Measurements from ENCODE around the gene ACBD6. TPM values are rescaled to one million over a fixed set of nuclear protein-coding genes. Genes with fewer than 3 reads are reported as not detected.
"Not testable (repeated sequence)": the region's sequence is repeated elsewhere in the genome, so short reads cannot be mapped to it uniquely, and the experiment has no call there.

The ACBD6 gene
- total RNA-seq, 2 donors from 2014 or later = 43.2 to 54.5 TPM

DNA sequence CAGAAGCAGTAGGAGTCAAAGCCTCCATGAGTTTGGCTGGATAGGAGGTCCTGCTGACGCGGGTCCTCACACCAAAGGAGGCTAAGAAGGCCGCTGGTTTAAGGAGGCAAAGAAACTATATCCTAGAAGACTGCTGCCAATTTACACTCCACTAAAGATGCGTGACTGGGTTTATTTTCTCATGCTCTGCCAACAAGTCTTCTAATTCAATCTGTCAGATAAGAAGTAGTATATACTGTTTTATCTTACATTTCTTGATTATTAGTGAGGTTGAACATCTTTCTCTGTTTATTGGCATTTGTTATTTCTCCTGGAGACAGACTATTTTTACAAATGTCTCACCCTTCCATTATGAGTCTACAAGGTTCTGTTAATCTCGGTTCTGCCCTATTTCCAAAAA is 34.1 kb downstream of the ACBD6 start:
- H3K9me3 Mint-ChIP-seq = peaks cover 17% of the 10 kb centered on the region
- H3K4me1 ChIP-seq (ENCODE audit: control insufficient read depth, insufficient read depth, low read length) = no peaks in the 10 kb centered on the region
- 90 to 100% methylated on average over 2 to 5 of the region's 5 CpGs for WGBS, 2 experiments (ENCODE audit: insufficient coverage in 1 of 2, insufficient read length in 1 of 2)

DNA sequence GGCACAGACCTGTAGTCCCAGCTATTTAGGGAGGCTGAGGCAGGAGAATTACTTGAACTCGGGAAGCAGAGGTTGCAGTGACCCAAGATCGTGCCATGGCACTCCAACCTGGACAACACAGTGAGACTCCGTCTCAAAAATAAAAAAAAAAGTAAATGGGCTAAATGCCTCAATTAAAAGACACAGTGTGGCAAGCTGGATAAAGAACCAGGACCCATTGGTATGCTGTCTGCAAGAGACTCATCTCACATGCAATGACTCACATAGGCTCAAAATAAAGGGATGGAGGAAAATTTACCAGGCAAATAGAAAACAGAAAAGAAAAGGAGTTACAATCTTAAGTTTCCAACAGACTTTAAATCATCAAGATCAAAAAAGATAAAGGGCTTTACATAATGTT is 40.3 kb downstream of the ACBD6 start:
- no peak overlapping the region for H3K9ac ChIP-seq (ENCODE audit: extremely low read depth, low read length, poor library complexity, severe bottlenecking)
- no peak overlapping the region for H3K27ac ChIP-seq (ENCODE audit: low read depth, low read length)
- TF ChIP-seq, protein P1, sequence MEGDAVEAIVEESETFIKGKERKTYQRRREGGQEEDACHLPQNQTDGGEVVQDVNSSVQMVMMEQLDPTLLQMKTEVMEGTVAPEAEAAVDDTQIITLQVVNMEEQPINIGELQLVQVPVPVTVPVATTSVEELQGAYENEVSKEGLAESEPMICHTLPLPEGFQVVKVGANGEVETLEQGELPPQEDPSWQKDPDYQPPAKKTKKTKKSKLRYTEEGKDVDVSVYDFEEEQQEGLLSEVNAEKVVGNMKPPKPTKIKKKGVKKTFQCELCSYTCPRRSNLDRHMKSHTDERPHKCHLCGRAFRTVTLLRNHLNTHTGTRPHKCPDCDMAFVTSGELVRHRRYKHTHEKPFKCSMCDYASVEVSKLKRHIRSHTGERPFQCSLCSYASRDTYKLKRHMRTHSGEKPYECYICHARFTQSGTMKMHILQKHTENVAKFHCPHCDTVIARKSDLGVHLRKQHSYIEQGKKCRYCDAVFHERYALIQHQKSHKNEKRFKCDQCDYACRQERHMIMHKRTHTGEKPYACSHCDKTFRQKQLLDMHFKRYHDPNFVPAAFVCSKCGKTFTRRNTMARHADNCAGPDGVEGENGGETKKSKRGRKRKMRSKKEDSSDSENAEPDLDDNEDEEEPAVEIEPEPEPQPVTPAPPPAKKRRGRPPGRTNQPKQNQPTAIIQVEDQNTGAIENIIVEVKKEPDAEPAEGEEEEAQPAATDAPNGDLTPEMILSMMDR (conservative IDR thresholded peaks at IDR 0.05) = no peak
- Mint-ChIP-seq H3K4me3 (no peak overlapping the region), H3K9me3 (peaks cover 37% of the 10 kb centered on the region), H3K27ac (no peak overlapping the region), H3K36me3 (ENCODE audit: low read depth) (peaks cover 44% of the 10 kb centered on the region), H3K27me3 (ENCODE audit: insufficient read depth) (no peaks in the 10 kb centered on the region), H3K4me1 (no peaks in the 10 kb centered on the region)
- DNase-seq = no peak
- 85 to 97% methylated on average over 3 of the region's 3 CpGs for WGBS, 2 experiments (ENCODE audit: insufficient coverage in 1 of 2, insufficient read length in 1 of 2)
- peaks cover 33% of the 10 kb centered on the region for H3K9me3 ChIP-seq (ENCODE audit: control insufficient read depth, low read length)
- no peaks in the 10 kb centered on the region for H3K36me3 ChIP-seq (ENCODE audit: control insufficient read depth, insufficient read depth, low read length)
- H3K27me3 ChIP-seq (ENCODE audit: control insufficient read depth, insufficient read depth, low read length, poor library complexity, severe bottlenecking) = no peaks in the 10 kb centered on the region
- H3K4me3 ChIP-seq (ENCODE audit: low read length) = no peak overlapping the region
- H3K4me1 ChIP-seq (ENCODE audit: control insufficient read depth, insufficient read depth, low read length) = no peaks in the 10 kb centered on the region

More for the DNA sequence above, 34.1 kb downstream of the ACBD6 start:
- Mint-ChIP-seq H3K4me1 (no peaks in the 10 kb centered on the region), H3K4me3 (no peak overlapping the region), H3K36me3 (ENCODE audit: low read depth) (peaks cover 34% of the 10 kb centered on the region), H3K27ac (no peak overlapping the region), H3K27me3 (ENCODE audit: insufficient read depth) (no peaks in the 10 kb centered on the region)
- TF ChIP-seq, protein P1 (conservative IDR thresholded peaks at IDR 0.05) = no peak
- H3K36me3 ChIP-seq (ENCODE audit: control insufficient read depth, insufficient read depth, low read length) = no peaks in the 10 kb centered on the region
- H3K9me3 ChIP-seq (ENCODE audit: control insufficient read depth, low read length) = peaks cover 19% of the 10 kb centered on the region
- H3K27ac ChIP-seq (ENCODE audit: low read depth, low read length) = no peak overlapping the region
- H3K4me3 ChIP-seq (ENCODE audit: low read length) = no peak overlapping the region
- DNase-seq = no peak
- no peaks in the 10 kb centered on the region for H3K27me3 ChIP-seq (ENCODE audit: control insufficient read depth, insufficient read depth, low read length, poor library complexity, severe bottlenecking)
- no peak overlapping the region for H3K9ac ChIP-seq (ENCODE audit: extremely low read depth, low read length, poor library complexity, severe bottlenecking)

DNA sequence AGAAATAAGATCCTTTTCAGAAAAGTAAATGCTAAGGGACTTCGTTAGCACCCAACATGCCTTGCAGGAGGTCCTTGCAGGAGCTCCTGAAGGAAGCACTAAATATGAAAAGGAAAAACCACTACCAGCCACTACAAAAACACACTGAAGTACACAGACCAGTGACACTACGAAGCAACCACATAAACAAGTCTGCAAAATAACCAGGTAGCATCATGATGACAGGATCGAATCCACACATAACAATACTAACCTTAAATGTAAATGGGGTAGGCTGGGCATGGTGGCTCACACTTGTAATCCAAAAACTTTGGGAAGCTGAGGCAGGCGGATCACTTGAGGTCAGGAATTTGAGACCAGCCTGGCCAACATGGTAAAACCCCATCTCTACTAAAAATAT is 40.7 kb downstream of the ACBD6 start:
- H3K9ac ChIP-seq (ENCODE audit: extremely low read depth, low read length, poor library complexity, severe bottlenecking); H3K27ac Mint-ChIP-seq; H3K27ac ChIP-seq (ENCODE audit: low read depth, low read length); H3K4me3 Mint-ChIP-seq; H3K4me3 ChIP-seq (ENCODE audit: low read length); H3K4me1 Mint-ChIP-seq; DNase-seq; H3K4me1 ChIP-seq (ENCODE audit: control insufficient read depth, insufficient read depth, low read length); H3K27me3 Mint-ChIP-seq (ENCODE audit: insufficient read depth); H3K27me3 ChIP-seq (ENCODE audit: control insufficient read depth, insufficient read depth, low read length, poor library complexity, severe bottlenecking); H3K36me3 ChIP-seq (ENCODE audit: control insufficient read depth, insufficient read depth, low read length): not testable (repeated sequence)
- peaks cover 33% of the 10 kb centered on the region for H3K9me3 ChIP-seq (ENCODE audit: control insufficient read depth, low read length)
- Mint-ChIP-seq H3K9me3 (peaks cover 37% of the 10 kb centered on the region), H3K36me3 (ENCODE audit: low read depth) (peaks cover 44% of the 10 kb centered on the region)
- WGBS, 2 experiments (ENCODE audit: insufficient coverage in 1 of 2, insufficient read length in 1 of 2) = 95 to 99% methylated on average over 4 of the region's 4 CpGs

DNA sequence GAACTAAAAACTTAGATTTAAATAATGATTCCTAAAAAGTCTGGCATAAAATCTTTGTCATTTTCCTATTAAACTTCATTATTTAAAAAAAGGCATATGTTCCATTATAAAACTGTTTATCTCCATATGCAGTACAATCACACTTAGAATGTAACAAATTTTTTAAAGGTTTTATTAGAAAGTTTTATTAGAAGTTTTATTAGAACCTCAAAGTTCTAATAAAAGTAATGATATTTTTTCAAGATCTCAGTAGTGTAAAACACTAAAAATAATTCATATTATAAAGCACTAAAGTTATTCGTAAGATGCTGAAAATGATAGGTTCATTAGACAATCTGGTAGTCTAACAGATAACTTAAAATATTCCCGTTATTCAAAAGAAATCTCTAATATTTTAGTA is 43.6 kb downstream of the ACBD6 start:
- no peak overlapping the region for H3K4me3 ChIP-seq (ENCODE audit: low read length)
- Mint-ChIP-seq H3K36me3 (ENCODE audit: low read depth) (peaks cover 46% of the 10 kb centered on the region), H3K27ac (no peak overlapping the region), H3K9me3 (peaks cover 38% of the 10 kb centered on the region), H3K4me3 (no peak overlapping the region), H3K4me1 (no peaks in the 10 kb centered on the region), H3K27me3 (ENCODE audit: insufficient read depth) (no peaks in the 10 kb centered on the region)
- no peak overlapping the region for H3K27ac ChIP-seq (ENCODE audit: low read depth, low read length)
- no peaks in the 10 kb centered on the region for H3K4me1 ChIP-seq (ENCODE audit: control insufficient read depth, insufficient read depth, low read length)
- WGBS, 2 experiments (ENCODE audit: insufficient coverage in 1 of 2, insufficient read length in 1 of 2) = 96 to 100% methylated on average over 1 to 2 of the region's 2 CpGs
- TF ChIP-seq, protein P1 (conservative IDR thresholded peaks at IDR 0.05) = no peak
- no peaks in the 10 kb centered on the region for H3K36me3 ChIP-seq (ENCODE audit: control insufficient read depth, insufficient read depth, low read length)
- H3K27me3 ChIP-seq (ENCODE audit: control insufficient read depth, insufficient read depth, low read length, poor library complexity, severe bottlenecking) = no peaks in the 10 kb centered on the region
- peaks cover 19% of the 10 kb centered on the region for H3K9me3 ChIP-seq (ENCODE audit: control insufficient read depth, low read length)
- H3K9ac ChIP-seq (ENCODE audit: extremely low read depth, low read length, poor library complexity, severe bottlenecking) = no peak overlapping the region
- no peak for DNase-seq

Measured in endodermal cell (in vitro differentiated cells).